MM.1S (cell line): ENCODE data around the gene TWIST1.

Experiments used
- DNase-seq: peaks from one replicate; pipeline ENCODE4 v3.0.0-alpha.2; 2015
- H2AFZ ChIP-seq: fragments of 300-600 bp; sonication (generic); 2 replicates; pipeline ENCODE4 v1.6.0; 2016; ENCODE audit warnings: antibody characterized with exemption, low read length
- H3F3A ChIP-seq: fragments of 300-600 bp; sonication (generic); 2 replicates; pipeline ENCODE4 v1.6.1; 2016; ENCODE audit warnings: mild to moderate bottlenecking, antibody characterized with exemption, low read length, moderate library complexity, mixed read lengths; ENCODE audit not compliant: insufficient read depth
- H3K27ac ChIP-seq: fragments of 300-600 bp; sonication (generic); 2 replicates; pipeline ENCODE4 v1.5.1; 2016; ENCODE audit warnings: mild to moderate bottlenecking, low read length
- H3K27me3 ChIP-seq: fragments of 300-600 bp; sonication (generic); replicated peaks from 2 replicates; pipeline ENCODE4 v1.6.0; 2016; ENCODE audit warnings: low read length; ENCODE audit not compliant: insufficient read depth
- H3K36me3 ChIP-seq: fragments of 300-600 bp; sonication (generic); replicated peaks from 2 replicates; pipeline ENCODE4 v1.6.1; 2016; ENCODE audit warnings: mild to moderate bottlenecking, low read length, mixed read lengths; ENCODE audit not compliant: insufficient read depth
- H3K4me1 ChIP-seq: fragments of 300-600 bp; sonication (generic); 2 replicates; pipeline ENCODE4 v1.6.1; 2016; ENCODE audit warnings: low read length, mixed read lengths
- H3K4me2 ChIP-seq: fragments of 300-600 bp; sonication (generic); 2 replicates; pipeline ENCODE4 v1.6.0; 2016; ENCODE audit warnings: low read depth, low read length
- H3K4me3 ChIP-seq: fragments of 300-600 bp; sonication (generic); 2 replicates; pipeline ENCODE4 v1.5.1; 2016; ENCODE audit warnings: low read length, mixed read lengths
- H3K79me2 ChIP-seq: fragments of 300-600 bp; sonication (generic); 2 replicates; pipeline ENCODE4 v1.6.1; 2016; ENCODE audit warnings: mixed run types, low read length, mixed read lengths
- H3K9ac ChIP-seq: fragments of 300-600 bp; sonication (generic); 2 replicates; pipeline ENCODE4 v1.6.1; 2016; ENCODE audit warnings: low read length, mixed read lengths
- H3K9me2 ChIP-seq: fragments of 300-600 bp; sonication (generic); replicated peaks from 2 replicates; pipeline ENCODE4 v1.6.1; 2016; ENCODE audit warnings: mild to moderate bottlenecking, low read length, mixed read lengths; ENCODE audit not compliant: insufficient read depth
- H3K9me3 ChIP-seq: fragments of 300-600 bp; sonication (generic); replicated peaks from 2 replicates; pipeline ENCODE4 v1.6.1; 2016; ENCODE audit warnings: mild to moderate bottlenecking, low read length, mixed read lengths; ENCODE audit not compliant: insufficient read depth
- H4K20me1 ChIP-seq: fragments of 300-600 bp; sonication (generic); 2 replicates; pipeline ENCODE4 v1.6.1; 2016; ENCODE audit warnings: mild to moderate bottlenecking, low read length, moderate library complexity, mixed read lengths; ENCODE audit not compliant: insufficient read depth
- CTCF ChIP-seq: fragments of 300-600 bp; sonication (generic); IDR thresholded peaks from 2 replicates; pipeline ENCODE4 v1.5.1; 2016; ENCODE audit warnings: antibody characterized with exemption, low read length, mixed read lengths
- EZH2 ChIP-seq: fragments of 300-600 bp; sonication (generic); optimal IDR thresholded peaks from 2 replicates; pipeline ENCODE3; 2017; ENCODE audit warnings: low read depth, mild to moderate bottlenecking, antibody characterized with exemption, low read length, mixed read lengths
- EZH2phosphoT487 ChIP-seq: fragments of 300-600 bp; sonication (generic); IDR thresholded peaks from 2 replicates; pipeline ENCODE4 v1.6.1; 2018; ENCODE audit warnings: antibody characterized with exemption, low read length

The TWIST1 gene

GRCh38 chr7:19139706-19140327, 22.4 kb upstream of the TWIST1 start:
- no peaks in the 10 kb centered on the region for H3K9me3 ChIP-seq
- H3K4me1 ChIP-seq, result no peaks in the 10 kb centered on the region
- H3K4me2 ChIP-seq, result no peak overlapping the region
- DNase-seq, result no peak
- no peak for TF ChIP-seq EZH2phosphoT487
- no peak for TF ChIP-seq EZH2
- TF ChIP-seq CTCF, result no peak
- H3K79me2 ChIP-seq, result no peaks in the 10 kb centered on the region
- no peaks in the 10 kb centered on the region for H3F3A ChIP-seq
- H3K36me3 ChIP-seq, result no peaks in the 10 kb centered on the region
- no peak overlapping the region for H3K4me3 ChIP-seq
- no peak overlapping the region for H3K9ac ChIP-seq
- no peaks in the 10 kb centered on the region for H3K9me2 ChIP-seq
- no peaks in the 10 kb centered on the region for H4K20me1 ChIP-seq
- no peak overlapping the region for H2AFZ ChIP-seq
- H3K27me3 ChIP-seq, result no peaks in the 10 kb centered on the region
- no peak overlapping the region for H3K27ac ChIP-seq

- no peak for DNase-seq
These were observed 16.4 kb upstream of the TWIST1 start for GRCh38 chr7:19133886-19134285.

GRCh38 chr7:19133390-19133789, 16.0 kb upstream of the TWIST1 start:
- no peak for TF ChIP-seq CTCF
- TF ChIP-seq EZH2phosphoT487, result no peak
- TF ChIP-seq EZH2, result no peak
- Histone ChIP-seq H3K9ac (no peak overlapping the region), H3K4me2 (no peak overlapping the region), H3K27ac (no peak overlapping the region), H3K79me2 (no peaks in the 10 kb centered on the region), H4K20me1 (no peaks in the 10 kb centered on the region), H3K4me3 (no peak overlapping the region), H3K4me1 (no peaks in the 10 kb centered on the region), H3K27me3 (no peaks in the 10 kb centered on the region), H3K9me2 (no peaks in the 10 kb centered on the region), H3K36me3 (no peaks in the 10 kb centered on the region), H2AFZ (no peak overlapping the region), H3F3A (no peaks in the 10 kb centered on the region), H3K9me3 (no peaks in the 10 kb centered on the region)
- DNase-seq, result no peak

More at GRCh38 chr7:19133886-19134285, 16.4 kb upstream of the TWIST1 start:
- Histone ChIP-seq H3K9me2 (no peaks in the 10 kb centered on the region), H3K36me3 (no peaks in the 10 kb centered on the region), H3K4me1 (no peaks in the 10 kb centered on the region), H3F3A (no peaks in the 10 kb centered on the region), H3K4me3 (no peak overlapping the region), H2AFZ (no peak overlapping the region), H3K27ac (no peak overlapping the region), H3K79me2 (no peaks in the 10 kb centered on the region), H3K27me3 (no peaks in the 10 kb centered on the region), H3K9ac (no peak overlapping the region), H4K20me1 (no peaks in the 10 kb centered on the region), H3K4me2 (no peak overlapping the region), H3K9me3 (no peaks in the 10 kb centered on the region)
- TF ChIP-seq EZH2phosphoT487, result no peak
- no peak for TF ChIP-seq EZH2
- TF ChIP-seq CTCF, result no peak
